ENCODE results near the gene MMRN2. TPM values are rescaled to one million over a fixed set of nuclear protein-coding genes. Genes with fewer than 3 reads are reported as not detected.

The MMRN2 gene
- total and polyA plus RNA-seq, 12 donors = 9.5 to 44.2 (median 28.4) TPM

DNA sequence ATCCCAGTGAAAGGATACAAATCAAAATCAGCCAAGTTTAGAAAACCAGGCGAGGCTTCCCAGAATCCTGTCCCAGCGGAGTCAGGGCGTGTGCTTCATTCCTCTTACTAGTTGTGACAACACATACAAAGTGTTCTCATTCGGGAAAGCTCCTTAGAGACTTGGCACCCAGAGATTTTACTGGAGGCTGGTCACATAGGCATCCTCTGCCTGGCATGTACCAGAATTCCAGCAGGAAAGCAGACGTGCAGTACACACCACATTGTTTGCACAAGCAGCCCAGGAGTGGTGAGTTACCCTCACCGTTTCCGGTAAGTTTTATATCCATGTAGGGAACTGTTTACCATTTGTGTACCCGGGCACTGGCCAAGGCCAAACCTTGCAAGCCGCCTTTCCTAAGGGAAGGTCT lies 34.9 kb downstream of the MMRN2 start:
- Histone ChIP-seq H3K4me1 (replicated peaks in 1 of 2) (no peaks in the 10 kb centered on the region), H3K27ac (no peak overlapping the region), H3K9me3 (replicated peaks in 1 of 3) (no peaks in the 10 kb centered on the region), H3K36me3 (replicated peaks in 1 of 2) (peaks cover 0 to 30% of the 10 kb centered on the region in 2 donors), H3K4me3 (no peak overlapping the region), H3K27me3 (no peaks in the 10 kb centered on the region)
- no peak for TF ChIP-seq POLR2A (IDR thresholded peaks at IDR 0.05)
- TF ChIP-seq, protein P1, sequence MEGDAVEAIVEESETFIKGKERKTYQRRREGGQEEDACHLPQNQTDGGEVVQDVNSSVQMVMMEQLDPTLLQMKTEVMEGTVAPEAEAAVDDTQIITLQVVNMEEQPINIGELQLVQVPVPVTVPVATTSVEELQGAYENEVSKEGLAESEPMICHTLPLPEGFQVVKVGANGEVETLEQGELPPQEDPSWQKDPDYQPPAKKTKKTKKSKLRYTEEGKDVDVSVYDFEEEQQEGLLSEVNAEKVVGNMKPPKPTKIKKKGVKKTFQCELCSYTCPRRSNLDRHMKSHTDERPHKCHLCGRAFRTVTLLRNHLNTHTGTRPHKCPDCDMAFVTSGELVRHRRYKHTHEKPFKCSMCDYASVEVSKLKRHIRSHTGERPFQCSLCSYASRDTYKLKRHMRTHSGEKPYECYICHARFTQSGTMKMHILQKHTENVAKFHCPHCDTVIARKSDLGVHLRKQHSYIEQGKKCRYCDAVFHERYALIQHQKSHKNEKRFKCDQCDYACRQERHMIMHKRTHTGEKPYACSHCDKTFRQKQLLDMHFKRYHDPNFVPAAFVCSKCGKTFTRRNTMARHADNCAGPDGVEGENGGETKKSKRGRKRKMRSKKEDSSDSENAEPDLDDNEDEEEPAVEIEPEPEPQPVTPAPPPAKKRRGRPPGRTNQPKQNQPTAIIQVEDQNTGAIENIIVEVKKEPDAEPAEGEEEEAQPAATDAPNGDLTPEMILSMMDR (IDR thresholded peaks at IDR 0.05) = no peak
- peak in 2 of 7 donors; percentile 21 to 36 for DNase-seq
- intact Hi-C loops (cut with DNase I) = no loop called here
- 63 to 72% (median 69%) methylated on average over 9 of the region's 9 CpGs for WGBS, 4 donors

DNA sequence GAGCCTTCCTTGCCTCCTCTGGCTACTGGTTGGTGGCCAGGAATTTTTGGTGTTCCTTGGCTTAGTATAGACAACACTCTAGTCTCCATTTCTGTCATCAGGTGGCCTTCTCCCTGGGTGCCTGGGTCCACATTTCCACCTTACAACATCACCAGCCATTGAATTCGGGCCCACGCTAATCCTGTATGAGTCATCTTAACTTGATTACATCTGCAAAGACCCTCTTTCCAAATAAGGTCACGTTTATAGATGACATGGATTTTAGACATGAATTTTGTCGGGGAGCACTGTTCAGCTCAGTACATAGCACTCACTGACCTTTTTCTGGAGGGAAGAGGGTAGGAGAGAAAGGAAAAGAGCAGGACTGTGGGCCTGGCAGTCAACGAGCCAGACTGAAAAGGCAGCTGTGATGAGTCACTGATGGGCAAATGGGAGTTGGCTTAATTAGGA lies 39.4 kb downstream of the MMRN2 start:
- Histone ChIP-seq H3K4me3 (no peak overlapping the region), H3K36me3 (replicated peaks in 1 of 2) (peaks cover 7 to 34% of the 10 kb centered on the region in 2 donors), H3K4me1 (replicated peaks in 1 of 2) (no peaks in the 10 kb centered on the region), H3K27ac (peak overlapping the region in 1 of 5 donors; percentile 20), H3K27me3 (no peaks in the 10 kb centered on the region), H3K9me3 (replicated peaks in 1 of 3) (no peaks in the 10 kb centered on the region)
- TF ChIP-seq, protein P1 (IDR thresholded peaks at IDR 0.05) = no peak
- no peak for TF ChIP-seq POLR2A (IDR thresholded peaks at IDR 0.05)
- intact Hi-C loops (cut with DNase I) = no loop called here
- DNase-seq = no peak
- WGBS, 4 donors = 55 to 66% (median 63%) methylated on average over 5 of the region's 5 CpGs

DNA sequence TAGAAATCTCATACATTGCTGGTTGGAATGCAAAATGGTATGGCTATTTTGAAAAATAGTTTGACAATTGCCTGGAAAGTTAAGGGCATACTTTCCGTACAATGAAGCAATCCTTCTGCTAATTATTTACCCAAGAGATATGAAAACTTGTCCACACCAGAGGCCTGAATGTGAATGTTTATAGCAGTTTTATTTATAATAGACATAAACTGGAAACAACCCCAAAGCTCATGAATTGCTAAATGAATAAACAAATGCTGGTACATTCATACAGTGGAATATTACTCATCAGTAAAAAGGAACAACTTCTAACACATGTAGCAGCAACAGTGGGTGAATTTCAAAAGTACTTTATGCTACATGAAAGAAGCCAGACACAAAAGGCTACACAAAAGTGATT lies 42.7 kb downstream of the MMRN2 start:
- no peak for DNase-seq
- H3K36me3 ChIP-seq (replicated peaks in 1 of 2) = peaks cover 7 to 18% of the 10 kb centered on the region in 2 donors
- H3K4me1 ChIP-seq (replicated peaks in 1 of 2) = no peaks in the 10 kb centered on the region
- H3K4me3 ChIP-seq = no peak overlapping the region
- TF ChIP-seq, protein P1 (IDR thresholded peaks at IDR 0.05) = no peak
- TF ChIP-seq POLR2A (IDR thresholded peaks at IDR 0.05) = no peak
- H3K27ac ChIP-seq = no peak overlapping the region
- intact Hi-C loops (cut with DNase I) = no loop called here
- no peaks in the 10 kb centered on the region for H3K9me3 ChIP-seq (replicated peaks in 1 of 3)
- 93 to 100% (median 96%) methylated on average over 1 of the region's 1 CpG for whole genome bisulfite sequencing, 4 donors
- no peaks in the 10 kb centered on the region for H3K27me3 ChIP-seq

DNA sequence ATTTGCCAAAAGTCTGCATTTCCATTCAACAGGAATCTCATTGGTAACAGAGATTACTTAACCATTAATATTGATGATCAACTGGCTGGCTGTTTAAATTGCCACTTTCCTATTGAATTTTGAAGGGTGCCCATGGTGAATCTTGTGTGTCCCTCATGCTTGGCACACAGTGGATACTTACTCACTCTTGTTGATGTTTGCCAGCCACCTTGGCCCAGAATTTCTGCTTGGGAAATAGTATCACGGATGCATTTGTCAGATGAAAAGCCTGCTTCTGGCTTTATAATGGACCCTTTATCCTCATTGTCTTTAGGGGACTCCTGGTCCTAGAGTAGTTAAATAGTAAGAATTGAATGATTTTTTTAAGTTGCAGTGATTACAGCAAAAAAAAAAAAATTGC lies 52.0 kb downstream of the MMRN2 start:
- TF ChIP-seq POLR2A (IDR thresholded peaks at IDR 0.05) = no peak
- TF ChIP-seq, protein P1 (IDR thresholded peaks at IDR 0.05) = no peak
- intact Hi-C loops (cut with DNase I) = no loop called here
- 32 to 63% (median 42%) methylated on average over 1 of the region's 1 CpG for WGBS, 4 donors
- no peaks in the 10 kb centered on the region for H3K27me3 ChIP-seq
- H3K4me3 ChIP-seq = no peak overlapping the region
- H3K4me1 ChIP-seq (replicated peaks in 1 of 2) = peaks cover 6 to 15% of the 10 kb centered on the region in 2 donors
- no peaks in the 10 kb centered on the region for H3K9me3 ChIP-seq (replicated peaks in 1 of 3)
- no peak overlapping the region for H3K27ac ChIP-seq
- DNase-seq = peak; percentile 37 to 69 (median 53)
- peaks cover 0 to 6% of the 10 kb centered on the region in 2 donors for H3K36me3 ChIP-seq (replicated peaks in 1 of 2)
